Upper lobe of left lung (tissue), 4 donors: ENCODE results near the gene METTL3.

Experiments used
- POLR2AphosphoS5 ChIP-seq, 2 donors: sonication (generic); formaldehyde crosslinking; IDR thresholded peaks; one replicate each; pipeline ENCODE4 v1.5.1; 2017; ENCODE audit warnings: antibody characterized with exemption in 2 of 2
- TF ChIP-seq, protein P1 (sequence below), 6 experiments: fragments of 450-650 bp in 4 of 6; fragments of 200-600 bp in 2 of 6; sonication (generic) in 2 of 6; IDR thresholded peaks; one replicate each; pipeline ENCODE4 v1.5.1; 2016 to 2019; ENCODE audit warnings: antibody characterized with exemption in 6 of 6

DNA sequence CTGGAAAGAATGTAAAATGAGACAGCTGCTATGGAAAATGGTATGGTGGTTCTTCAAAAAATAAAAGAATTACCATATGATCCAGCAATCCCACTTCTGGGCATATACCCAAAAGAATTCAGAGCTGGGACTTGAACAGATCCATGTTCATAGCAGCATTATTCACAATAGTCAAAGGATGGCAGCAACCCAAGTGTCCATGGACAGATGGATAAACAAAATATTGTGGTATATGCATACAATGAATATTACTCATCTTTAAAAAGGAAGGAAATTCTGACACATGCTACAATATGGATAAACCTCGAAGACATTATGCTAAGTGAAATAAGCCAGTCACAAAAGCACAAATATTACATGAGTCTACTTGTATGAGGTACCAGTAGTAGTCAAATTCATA lies 43.5 kb downstream of the METTL3 start:
- TF ChIP-seq, protein P1, sequence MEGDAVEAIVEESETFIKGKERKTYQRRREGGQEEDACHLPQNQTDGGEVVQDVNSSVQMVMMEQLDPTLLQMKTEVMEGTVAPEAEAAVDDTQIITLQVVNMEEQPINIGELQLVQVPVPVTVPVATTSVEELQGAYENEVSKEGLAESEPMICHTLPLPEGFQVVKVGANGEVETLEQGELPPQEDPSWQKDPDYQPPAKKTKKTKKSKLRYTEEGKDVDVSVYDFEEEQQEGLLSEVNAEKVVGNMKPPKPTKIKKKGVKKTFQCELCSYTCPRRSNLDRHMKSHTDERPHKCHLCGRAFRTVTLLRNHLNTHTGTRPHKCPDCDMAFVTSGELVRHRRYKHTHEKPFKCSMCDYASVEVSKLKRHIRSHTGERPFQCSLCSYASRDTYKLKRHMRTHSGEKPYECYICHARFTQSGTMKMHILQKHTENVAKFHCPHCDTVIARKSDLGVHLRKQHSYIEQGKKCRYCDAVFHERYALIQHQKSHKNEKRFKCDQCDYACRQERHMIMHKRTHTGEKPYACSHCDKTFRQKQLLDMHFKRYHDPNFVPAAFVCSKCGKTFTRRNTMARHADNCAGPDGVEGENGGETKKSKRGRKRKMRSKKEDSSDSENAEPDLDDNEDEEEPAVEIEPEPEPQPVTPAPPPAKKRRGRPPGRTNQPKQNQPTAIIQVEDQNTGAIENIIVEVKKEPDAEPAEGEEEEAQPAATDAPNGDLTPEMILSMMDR (IDR thresholded peaks at IDR 0.05), result no peak
- no peak for TF ChIP-seq POLR2AphosphoS5 (IDR thresholded peaks at IDR 0.05)
